K562 (cell line): ENCODE results near the gene KPNA4. TPM values are rescaled to one million over a fixed set of nuclear protein-coding genes. Genes with fewer than 3 reads are reported as not detected.

ENCODE experiments used
- ARHGAP35 ChIP-seq: fragments of 450-650 bp; IDR thresholded peaks from 2 replicates; pipeline ENCODE4 v1.6.1; 2018; ENCODE audit not compliant: partially characterized antibody
- ARID2 ChIP-seq: fragments of 450-650 bp; IDR thresholded peaks from 2 replicates; pipeline ENCODE4 v1.6.1; 2017; ENCODE audit warnings: antibody characterized with exemption, mild to moderate bottlenecking
- CHD2 ChIP-seq: IDR thresholded peaks from 2 replicates; pipeline ENCODE4 v1.6.1; 2011; ENCODE audit warnings: low read depth, low read length
- FOXP4 ChIP-seq: sonication (generic); formaldehyde crosslinking; IDR thresholded peaks from 2 replicates; pipeline ENCODE4 v1.8.0; 2022; ENCODE audit warnings: mild to moderate bottlenecking, missing genetic modification reagents, borderline replicate concordance
- HDAC2 ChIP-seq: fragments of 450-650 bp; IDR thresholded peaks from 2 replicates; pipeline ENCODE4 v1.6.1; 2016; ENCODE audit warnings: mild to moderate bottlenecking
- HIVEP1 ChIP-seq: fragments of 250-450 bp; sonication (Bioruptor Pico); IDR thresholded peaks from 2 replicates; pipeline ENCODE4 v1.4.0; 2020; ENCODE audit warnings: mild to moderate bottlenecking
- L3MBTL2 ChIP-seq: fragments of 450-650 bp; IDR thresholded peaks from 2 replicates; pipeline ENCODE4 v1.6.1; 2016; ENCODE audit warnings: mild to moderate bottlenecking, moderate library complexity
- LEF1 ChIP-seq: fragments of 450-650 bp; IDR thresholded peaks from 2 replicates; pipeline ENCODE4 v1.6.1; 2016; ENCODE audit warnings: mild to moderate bottlenecking
- MXD1 ChIP-seq: fragments of 250-450 bp; sonication (Bioruptor Pico); IDR thresholded peaks from 2 replicates; pipeline ENCODE4 v1.8.0; 2021; ENCODE audit warnings: borderline replicate concordance, mild to moderate bottlenecking, moderate library complexity; ENCODE audit not compliant: poor library complexity, severe bottlenecking
- PHF20 ChIP-seq: fragments of 450-650 bp; IDR thresholded peaks from 2 replicates; pipeline ENCODE4 v1.6.1; 2018; ENCODE audit not compliant: partially characterized antibody
- POLR2A ChIP-seq: fragments of 450-650 bp; conservative IDR thresholded peaks from 2 replicates; pipeline ENCODE4 v1.6.1; 2016
- RB1 ChIP-seq: fragments of 450-650 bp; IDR thresholded peaks from 2 replicates; pipeline ENCODE4 v1.6.1; 2017; ENCODE audit warnings: low read depth, mild to moderate bottlenecking
- RBM17 ChIP-seq: fragments of 200-400 bp; formaldehyde crosslinking; IDR thresholded peaks from 2 replicates; pipeline ENCODE4 v1.6.1; 2017; ENCODE audit warnings: low read depth, mild to moderate bottlenecking, low read length, borderline replicate concordance
- SETDB1 ChIP-seq: IDR thresholded peaks from one replicate; pipeline ENCODE4 v1.6.1; 2012; ENCODE audit warnings: low read length, control low read depth, inconsistent platforms
- SIN3A ChIP-seq, 2 experiments: fragments of 150-350 bp in 1 of 2; IDR thresholded peaks; 2 replicates each; pipeline ENCODE4 v1.6.1; 2011 to 2016; ENCODE audit warnings: borderline replicate concordance in 2 of 2, low read depth in 2 of 2, low read length in 2 of 2, mild to moderate bottlenecking in 2 of 2, moderate library complexity in 2 of 2; ENCODE audit not compliant: control insufficient read depth in 1 of 2
- SIX5 ChIP-seq, 2 experiments: IDR thresholded peaks; 2 replicates each; pipeline ENCODE4 v1.6.1; 2011; ENCODE audit warnings: low read length in 2 of 2, borderline replicate concordance in 1 of 2, low read depth in 1 of 2, mild to moderate bottlenecking in 1 of 2, moderate library complexity in 1 of 2; ENCODE audit not compliant: insufficient read depth in 1 of 2
- SMARCA5 ChIP-seq: fragments of 450-650 bp; IDR thresholded peaks from 2 replicates; pipeline ENCODE4 v1.6.1; 2016
- STAG1 ChIP-seq: sonication (generic); formaldehyde crosslinking; IDR thresholded peaks from 2 replicates; pipeline ENCODE4 v1.5.0; 2020; ENCODE audit warnings: missing genetic modification reagents, borderline replicate concordance
- TARDBP ChIP-seq: fragments of 450-650 bp; IDR thresholded peaks from 2 replicates; pipeline ENCODE4 v1.6.1; 2016
- ZNF212 ChIP-seq: fragments of 450-650 bp; formaldehyde crosslinking; IDR thresholded peaks from 2 replicates; pipeline ENCODE4 v1.4.0; 2020; ENCODE audit warnings: mild to moderate bottlenecking
- ZNF384 ChIP-seq: IDR thresholded peaks from 2 replicates; pipeline ENCODE4 v1.6.1; 2012; ENCODE audit warnings: low read depth, low read length, improper control_type of control experiment
- ZNF41 ChIP-seq: fragments of 250-450 bp; sonication (Bioruptor Pico); conservative IDR thresholded peaks from 2 replicates; pipeline ENCODE4 v1.4.0; 2020; ENCODE audit warnings: mild to moderate bottlenecking
- ZNF511 ChIP-seq: sonication (generic); formaldehyde crosslinking; IDR thresholded peaks from 2 replicates; pipeline ENCODE4 v1.8.0; 2022; ENCODE audit warnings: mild to moderate bottlenecking, missing genetic modification reagents
- ZNF561 ChIP-seq: fragments of 450-650 bp; formaldehyde crosslinking; conservative IDR thresholded peaks from 2 replicates; pipeline ENCODE4 v1.4.0; 2020; ENCODE audit warnings: mild to moderate bottlenecking, moderate library complexity
- ZNF668 ChIP-seq: fragments of 250-450 bp; sonication (Bioruptor Pico); IDR thresholded peaks from 2 replicates; pipeline ENCODE4 v1.8.0; 2022; ENCODE audit warnings: mild to moderate bottlenecking, inconsistent platforms
- polyA plus RNA-seq, 8 experiments: library from polyadenylated mRNA; depleted of rRNA in 4 of 8; stranded (reverse) in 5 of 8; unstranded in 3 of 8; fragments of >200 nt; fragmentation: Nextera tagmentation in 2 of 8; fragmentation: Illumina TruSeq in 1 of 8; extraction: Ambion mirVana in 2 of 8; extraction: Trizol in 1 of 8; gene quantifications; 2 replicates each; pipeline versions ENCODE4 v1.2.1 to v1.2.3, GENCODE V29; 2011 to 2014; ENCODE audit warnings: inconsistent platforms in 1 of 8, missing spikeins in 1 of 8
- total RNA-seq, 7 experiments: library from RNA; depleted of rRNA in 6 of 7; stranded (reverse); fragments of >200 nt in 6 of 7; fragmentation: Illumina TruSeq in 2 of 7; extraction: Trizol in 2 of 7; gene quantifications; 2 replicates each; pipeline versions ENCODE4 v1.2.1 to v1.2.3, GENCODE V29; 2011 to 2021; ENCODE audit warnings: low replicate concordance in 1 of 7
- TF ChIP-seq, protein P1 (sequence below): sonication (generic); IDR thresholded peaks from 2 replicates; pipeline ENCODE4 v1.6.1; 2016
- TF ChIP-seq, protein P2 (sequence below): fragments of 250-450 bp; sonication (Bioruptor Pico); IDR thresholded peaks from 2 replicates; pipeline ENCODE4 v1.8.0; 2021; ENCODE audit warnings: moderate library complexity, mild to moderate bottlenecking, inconsistent platforms

Gene KPNA4
- total and polyA plus RNA-seq, 9 of the 15 experiments (the other 6 are each of a cell fraction or from before 2014, with no cell fraction given) = 13.9 to 66.6 (median 34.5) TPM

GRCh38 chr3:160449636-160450598 is 115.5 kb downstream of the KPNA4 start, which contains the start of gene TRIM59 (continued):
- TF ChIP-seq ZNF384 (no peak), SIX5 (IDR thresholded peaks at IDR 0.05; ENCODE audit: borderline replicate concordance in 1 of 2, insufficient read depth in 1 of 2, low read depth in 1 of 2, low read length in 2 of 2) (no peak), ZNF668 (CRISPR knock-in tag) (no peak), POLR2A (peak; percentile 95), ZNF212 (no peak), L3MBTL2 (peak; percentile 100), CHD2 (no peak), SIN3A (IDR thresholded peaks at IDR 0.05; ENCODE audit: borderline replicate concordance in 2 of 2, control insufficient read depth in 1 of 2, low read depth in 2 of 2, low read length in 2 of 2) (peak; percentile 36 to 75; a peak in 2 of 4 replicates), HIVEP1 (no peak), FOXP4 (CRISPR knock-in tag) (peak; percentile 88), TARDBP (no peak), PHF20 (peak; percentile 40), ZNF41 (no peak), LEF1 (no peak), SETDB1 (no peak), ZNF511 (CRISPR knock-in tag) (peak; percentile 92), HDAC2 (peak; percentile 12; the same call in 1 of the 2 replicates), MXD1 (CRISPR knock-in tag) (peak; percentile 34), ZNF561 (no peak), ARHGAP35 (no peak), ARID2 (no peak), STAG1 (no peak), SMARCA5 (no peak), RBM17 (no peak), RB1 (peak; percentile 74)
- TF ChIP-seq, protein P1, sequence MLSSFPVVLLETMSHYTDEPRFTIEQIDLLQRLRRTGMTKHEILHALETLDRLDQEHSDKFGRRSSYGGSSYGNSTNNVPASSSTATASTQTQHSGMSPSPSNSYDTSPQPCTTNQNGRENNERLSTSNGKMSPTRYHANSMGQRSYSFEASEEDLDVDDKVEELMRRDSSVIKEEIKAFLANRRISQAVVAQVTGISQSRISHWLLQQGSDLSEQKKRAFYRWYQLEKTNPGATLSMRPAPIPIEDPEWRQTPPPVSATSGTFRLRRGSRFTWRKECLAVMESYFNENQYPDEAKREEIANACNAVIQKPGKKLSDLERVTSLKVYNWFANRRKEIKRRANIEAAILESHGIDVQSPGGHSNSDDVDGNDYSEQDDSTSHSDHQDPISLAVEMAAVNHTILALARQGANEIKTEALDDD = no peak
- TF ChIP-seq, protein P2, sequence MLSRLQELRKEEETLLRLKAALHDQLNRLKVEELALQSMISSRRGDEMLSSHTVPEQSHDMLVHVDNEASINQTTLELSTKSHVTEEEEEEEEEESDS (CRISPR knock-in tag) = no peak
